Hippocampal formation (tissue), 2 donors: Measurements from ENCODE around the gene OGFOD3.
"Not testable (repeated sequence)": the region's sequence is repeated elsewhere in the genome, so short reads cannot be mapped to it uniquely, and the experiment has no call there.

Experiments used
- DNase-seq, 2 donors: peaks; one replicate each; lab custom pipeline; 2025; lab: John Stamatoyannopoulos, UW

The OGFOD3 gene

DNA sequence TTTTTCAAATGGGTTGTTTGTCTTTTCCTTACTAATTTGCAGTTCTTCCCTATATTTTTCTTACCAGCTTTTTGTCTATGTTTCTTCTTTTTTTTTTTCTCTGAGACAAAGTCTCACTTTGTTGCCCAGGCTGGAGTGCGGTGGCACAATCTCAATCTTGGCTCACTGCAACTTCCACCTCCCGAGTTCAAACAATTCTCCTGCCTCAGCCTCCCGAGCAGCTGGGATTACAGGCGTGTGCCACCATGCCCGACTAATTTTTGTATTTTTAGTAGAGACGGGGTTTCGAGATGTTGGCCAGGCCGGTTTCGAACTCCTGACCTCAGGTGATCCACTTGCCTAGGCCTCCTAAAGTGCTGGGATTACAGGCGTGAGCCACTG lies 45.3 kb downstream of the OGFOD3 start:
- DNase-seq = not testable (repeated sequence)

DNA sequence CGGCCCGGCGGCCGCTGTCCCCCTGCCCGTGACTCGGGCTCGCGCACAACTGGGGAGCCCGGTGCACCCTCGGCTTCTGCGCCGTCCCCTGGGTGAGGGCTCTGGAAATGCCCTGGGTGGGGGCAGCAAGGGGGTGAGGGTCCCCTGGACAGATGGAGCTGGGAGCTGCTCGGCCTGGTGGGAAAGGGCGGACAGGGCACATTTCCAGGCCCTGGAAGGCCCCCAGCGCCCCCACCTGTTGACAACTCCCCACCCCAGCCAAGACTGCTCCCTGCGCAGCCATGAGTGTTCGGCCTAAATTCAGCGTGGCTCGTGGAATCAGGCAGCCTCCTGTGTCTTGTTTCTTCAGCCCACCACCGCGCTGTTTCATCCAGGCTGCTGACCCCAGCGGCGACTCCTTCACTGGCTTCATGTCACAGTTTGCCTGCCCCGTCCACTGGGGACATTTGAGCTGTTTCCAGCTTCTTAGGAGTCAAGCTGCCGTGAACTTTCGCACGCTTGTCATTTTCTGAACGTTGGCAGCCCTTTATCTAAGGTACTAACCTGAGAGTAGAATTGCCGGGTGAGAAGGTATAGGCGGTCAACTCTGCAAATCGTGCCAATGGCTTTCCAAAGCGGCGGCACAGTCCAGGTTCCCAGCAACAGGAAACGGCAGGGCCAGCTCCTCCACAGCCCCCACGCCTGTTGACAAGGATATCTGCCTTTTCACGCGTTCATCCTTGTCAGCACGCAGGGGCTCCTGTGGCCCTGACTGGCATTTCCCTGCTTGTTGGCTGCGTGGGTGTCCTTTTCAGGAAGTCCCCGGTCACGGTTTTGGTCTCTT lies 45.9 kb downstream of the OGFOD3 start:
- no peak for DNase-seq

DNA sequence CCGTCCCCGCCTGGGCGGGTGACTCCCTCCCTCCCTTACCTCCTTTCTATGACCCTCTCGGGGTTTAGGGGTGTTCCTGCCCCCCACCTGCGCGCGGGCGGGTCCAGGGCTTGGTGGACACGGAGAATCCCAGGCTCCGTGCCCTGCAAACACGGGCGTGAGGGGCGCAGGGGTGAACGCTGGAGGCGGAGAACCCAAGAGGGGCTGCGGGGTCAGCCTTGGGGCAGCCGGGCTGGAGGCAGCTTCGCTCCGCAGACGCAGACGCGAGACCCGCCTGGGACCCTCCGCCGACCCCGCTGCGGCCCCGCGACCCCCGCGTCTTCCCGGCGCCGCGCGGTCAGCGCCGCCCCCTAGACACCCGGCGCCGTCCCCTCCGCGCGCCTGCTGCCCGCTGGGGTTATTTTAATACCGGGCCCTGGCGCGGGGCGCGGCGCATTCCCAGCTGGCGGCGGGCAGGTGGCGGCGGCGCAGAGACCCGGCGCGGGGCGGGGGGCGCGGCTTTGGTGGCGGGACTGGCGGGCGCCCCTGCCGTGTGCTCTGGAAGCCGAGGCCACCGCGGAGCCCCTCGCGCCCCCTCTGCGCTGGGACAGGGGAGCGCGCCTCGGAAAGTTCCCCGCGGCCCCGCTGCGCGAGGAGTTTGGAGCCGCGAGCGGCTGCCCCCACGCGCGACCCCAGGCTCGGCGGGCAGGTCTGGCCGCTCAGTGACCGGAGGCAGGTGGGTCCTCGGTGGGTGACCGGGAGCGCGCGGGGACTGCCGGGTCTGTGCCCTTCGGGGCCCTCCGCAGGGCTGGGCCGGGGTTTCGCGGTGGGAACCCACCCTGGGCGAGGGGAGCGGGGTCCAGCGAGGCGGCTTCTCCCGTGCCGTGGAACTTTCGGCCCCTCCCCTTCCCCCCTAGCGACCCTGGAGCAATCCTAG lies 46.8 kb downstream of the OGFOD3 start, which contains the start of gene UTS2R:
Gene UTS2R (plus strand): TSS at position 433 of the 916 bp plus-strand sequence. CDS start 2,560 bp downstream, outside the sequence.
- no peak for DNase-seq

DNA sequence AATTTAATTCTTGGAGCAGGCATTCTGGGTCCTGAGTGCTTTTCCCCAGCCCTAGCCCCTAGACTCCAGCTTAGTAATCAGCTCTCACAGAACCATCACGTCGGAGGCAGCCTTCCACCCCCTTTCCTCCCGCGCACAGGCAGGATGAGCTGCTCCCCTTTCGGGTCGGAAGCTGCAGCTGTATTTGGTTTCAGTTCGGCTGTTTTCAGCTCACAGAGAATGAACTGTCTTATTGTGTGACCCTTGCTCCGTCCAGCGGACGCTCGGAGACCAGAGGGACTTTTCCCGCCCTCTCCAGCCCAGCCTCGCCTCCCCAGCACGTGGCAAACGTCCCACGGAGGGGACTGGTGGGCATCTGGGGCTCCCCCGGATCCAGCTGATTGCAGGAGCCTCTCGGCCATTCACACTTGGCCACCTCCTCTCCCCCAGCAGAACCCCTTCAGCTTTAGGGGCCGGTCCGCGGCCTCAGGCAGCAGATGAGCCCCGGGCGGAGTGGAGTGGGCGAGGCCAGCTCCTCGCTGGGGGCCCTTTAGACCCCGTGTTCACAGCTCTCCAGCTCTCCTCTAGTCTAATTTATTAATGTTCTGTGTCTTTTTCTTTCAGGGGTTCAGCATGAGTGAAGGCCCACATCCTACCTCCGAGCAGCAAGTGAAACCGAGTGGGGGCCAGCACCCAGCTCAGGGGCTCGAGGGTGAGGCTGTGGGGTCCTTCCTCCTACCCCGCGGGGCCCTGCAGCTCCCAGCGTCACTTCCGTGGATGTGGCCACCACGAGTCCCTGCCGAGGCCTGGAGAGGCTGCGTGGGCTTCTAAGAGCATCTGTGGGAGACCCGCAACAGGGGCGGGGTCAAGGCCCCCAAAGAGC lies 47.7 kb downstream of the OGFOD3 start:
- DNase-seq = no peak

- DNase-seq = no peak
Observed at GRCh38 chr17:82369211-82369610, 49.2 kb downstream of the OGFOD3 start.

DNA sequence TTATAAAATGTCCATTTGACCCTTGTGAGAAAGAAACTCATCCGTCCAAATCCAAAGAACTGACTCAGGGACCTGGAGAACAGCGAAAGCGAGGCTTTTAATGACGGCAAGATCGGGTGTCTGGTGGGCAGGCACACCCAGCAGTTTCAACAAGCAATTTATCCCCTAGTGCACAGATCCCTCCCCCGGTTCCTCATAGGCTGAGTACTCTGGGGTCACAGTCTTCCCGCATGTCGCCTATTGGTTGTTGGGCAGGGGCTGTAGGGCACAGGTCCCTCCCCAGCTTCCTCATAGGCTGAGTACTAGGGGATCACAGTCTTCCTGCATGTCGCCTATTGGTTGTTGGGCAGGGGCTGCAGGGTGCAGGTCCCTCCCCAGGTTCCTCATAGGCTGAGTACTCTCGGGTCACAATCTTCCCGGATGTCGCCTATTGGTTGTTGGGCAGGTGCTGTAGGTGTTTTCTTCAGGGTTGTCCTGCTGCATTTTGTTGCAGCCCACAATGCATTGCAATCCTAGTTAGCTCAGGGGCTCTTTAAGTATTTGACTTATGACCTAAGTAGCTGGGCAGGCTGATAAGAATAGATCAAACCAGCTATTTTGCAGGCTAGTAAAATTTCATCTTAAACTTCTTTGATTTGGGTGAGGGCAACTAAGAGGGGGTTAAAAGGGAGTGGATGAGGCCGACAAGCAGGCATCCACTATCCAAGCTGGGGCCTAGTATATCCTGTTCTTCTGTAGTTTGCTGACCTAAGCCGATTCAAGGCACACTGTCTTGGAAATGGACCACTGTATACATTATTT lies 50.5 kb downstream of the OGFOD3 start:
- DNase-seq = no peak

- no peak for DNase-seq
Observed at GRCh38 chr17:82366749-82367148, 51.6 kb downstream of the OGFOD3 start.

- no peak for DNase-seq
Observed at GRCh38 chr17:82365606-82366295, 52.6 kb downstream of the OGFOD3 start.

DNA sequence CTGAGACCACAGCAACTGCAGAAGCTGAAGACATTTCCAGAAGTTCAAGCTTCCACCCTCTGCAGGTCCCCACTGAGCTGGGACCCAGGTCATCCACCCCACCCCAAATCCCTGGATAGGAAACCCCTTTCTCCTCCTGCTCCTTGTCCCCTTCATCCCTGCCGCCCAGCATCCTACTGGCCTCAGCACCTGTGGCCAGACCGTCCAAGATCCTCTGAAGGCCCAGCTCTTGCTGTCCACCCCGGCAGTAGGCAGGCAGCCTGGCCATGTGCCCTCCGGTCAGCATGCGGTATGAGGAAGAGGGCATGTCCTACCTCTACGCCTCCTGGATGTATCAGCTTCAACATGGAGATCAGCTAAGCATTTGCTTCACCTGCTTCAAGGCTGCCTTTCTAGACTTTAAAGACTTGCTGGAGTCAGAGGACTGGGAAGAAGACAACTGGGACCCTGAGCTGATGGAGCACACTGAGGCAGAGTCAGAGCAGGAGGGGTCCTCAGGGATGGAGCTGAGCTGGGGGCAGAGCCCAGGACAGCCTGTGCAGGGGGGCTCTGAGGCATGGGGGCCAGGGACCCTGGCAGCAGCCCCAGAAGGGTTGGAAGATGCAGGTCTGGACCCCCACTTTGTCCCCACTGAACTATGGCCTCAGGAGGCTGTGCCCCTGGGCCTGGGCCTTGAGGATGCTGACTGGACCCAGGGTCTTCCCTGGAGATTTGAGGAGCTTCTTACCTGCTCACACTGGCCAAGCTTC lies 56.3 kb downstream of the OGFOD3 start:
- DNase-seq = no peak

DNA sequence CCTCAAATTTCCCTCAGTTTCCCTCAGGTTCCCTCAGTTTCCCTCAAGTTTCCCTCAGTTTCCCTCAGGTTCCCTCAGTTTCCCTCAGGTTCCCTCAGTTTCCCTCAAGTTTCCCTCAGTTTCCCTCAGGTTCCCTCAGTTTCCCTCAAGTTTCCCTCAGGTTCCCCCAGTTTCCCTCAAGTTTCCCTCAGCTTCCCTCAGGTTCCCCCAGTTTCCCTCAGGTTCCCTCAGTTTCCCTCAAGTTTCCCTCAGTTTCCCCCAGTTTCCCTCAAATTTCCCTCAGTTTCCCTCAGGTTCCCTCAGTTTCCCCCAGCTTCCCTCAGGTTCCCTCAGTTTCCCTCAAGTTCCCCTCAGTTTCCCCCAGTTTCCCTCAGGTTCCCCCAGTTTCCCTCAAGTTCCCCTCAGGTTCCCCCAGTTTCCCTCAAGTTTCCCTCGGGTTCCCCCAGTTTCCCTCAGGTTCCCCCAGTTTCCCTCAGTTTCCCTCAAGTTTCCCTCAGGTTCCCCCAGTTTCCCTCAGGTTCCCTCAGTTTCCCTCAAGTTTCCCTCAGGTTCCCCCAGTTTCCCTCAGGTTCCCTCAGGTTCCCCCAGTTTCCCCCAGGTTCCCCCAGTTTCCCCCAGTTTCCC lies 58.8 kb downstream of the OGFOD3 start:
- not testable (repeated sequence) for DNase-seq

DNA sequence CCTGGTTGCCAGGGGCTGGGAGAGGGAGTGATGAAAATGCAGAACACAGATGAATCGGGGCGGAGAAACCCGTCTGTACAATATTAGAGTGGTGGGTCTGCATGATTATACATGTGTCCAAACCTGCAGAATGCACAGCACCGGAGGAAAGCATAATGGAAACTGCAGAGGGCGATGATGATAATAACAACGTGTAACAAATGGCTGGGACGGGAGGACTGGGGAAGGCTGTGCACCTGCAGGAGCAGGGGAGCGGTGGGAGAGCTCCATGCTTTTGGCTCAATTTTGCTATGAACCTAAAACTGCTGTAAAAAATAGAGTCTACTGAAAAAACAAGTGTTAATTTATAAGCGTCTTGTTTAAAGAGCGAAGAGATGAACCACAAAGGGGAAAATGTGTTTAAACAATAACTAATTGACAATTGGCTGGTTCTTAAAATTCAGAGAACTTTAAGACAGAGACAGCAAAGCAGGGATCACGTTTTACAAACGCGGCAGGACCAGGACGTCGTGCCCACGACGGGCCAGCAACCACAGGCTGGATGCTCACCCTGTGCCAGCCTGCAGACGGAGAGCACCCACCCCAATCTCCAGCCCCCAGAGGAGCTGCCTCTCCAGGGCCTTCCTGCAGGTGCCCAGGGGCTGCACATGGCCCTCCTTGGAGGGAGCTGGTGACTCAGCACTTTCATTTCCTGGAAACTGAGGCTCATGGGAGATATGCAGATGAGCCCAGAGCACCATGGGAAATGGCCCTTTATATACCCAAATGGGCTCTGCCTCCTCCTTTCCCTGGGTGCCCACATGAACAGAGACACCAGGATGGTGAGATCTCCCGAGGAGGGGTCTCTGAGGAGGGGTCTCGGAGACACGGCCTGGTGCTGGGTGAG lies 59.7 kb downstream of the OGFOD3 start, which contains the start of gene TEX19:
Gene TEX19 (plus strand): TSS at position 783 of the 886 bp plus-strand sequence. CDS start 2,904 bp downstream, outside the sequence.
- DNase-seq = no peak

- no peak for DNase-seq
Observed at GRCh38 chr17:82357394-82357793, 61.0 kb downstream of the OGFOD3 start.

DNA sequence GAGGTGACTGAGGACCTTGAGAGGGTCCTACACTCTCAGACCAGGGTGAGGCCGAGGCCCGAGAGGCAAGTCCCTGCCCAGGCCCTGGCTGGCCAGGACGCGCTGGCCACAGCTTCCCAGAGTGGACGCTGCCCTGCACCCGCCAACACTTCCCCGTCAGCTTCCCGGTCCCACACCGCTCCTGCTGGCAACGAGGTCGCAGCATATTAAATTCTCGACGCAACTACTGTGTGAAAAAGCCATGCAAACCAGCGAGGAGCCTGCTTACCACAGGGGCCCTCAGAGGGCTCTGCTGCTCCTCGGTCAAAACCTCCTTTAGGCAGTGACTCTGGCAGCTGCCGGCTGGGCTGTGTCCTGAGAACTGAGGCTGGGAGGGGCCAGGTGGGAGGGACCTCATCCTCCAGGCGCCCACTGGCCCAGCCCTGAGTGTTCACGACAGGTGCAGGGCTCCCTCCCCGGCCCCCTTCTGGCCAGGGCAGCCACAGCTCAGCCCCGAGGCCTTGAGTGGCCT lies 61.5 kb downstream of the OGFOD3 start:
- DNase-seq = no peak

GRCh38 chr17:82355770-82356427 lies 62.5 kb downstream of the OGFOD3 start:
- no peak for DNase-seq

DNA sequence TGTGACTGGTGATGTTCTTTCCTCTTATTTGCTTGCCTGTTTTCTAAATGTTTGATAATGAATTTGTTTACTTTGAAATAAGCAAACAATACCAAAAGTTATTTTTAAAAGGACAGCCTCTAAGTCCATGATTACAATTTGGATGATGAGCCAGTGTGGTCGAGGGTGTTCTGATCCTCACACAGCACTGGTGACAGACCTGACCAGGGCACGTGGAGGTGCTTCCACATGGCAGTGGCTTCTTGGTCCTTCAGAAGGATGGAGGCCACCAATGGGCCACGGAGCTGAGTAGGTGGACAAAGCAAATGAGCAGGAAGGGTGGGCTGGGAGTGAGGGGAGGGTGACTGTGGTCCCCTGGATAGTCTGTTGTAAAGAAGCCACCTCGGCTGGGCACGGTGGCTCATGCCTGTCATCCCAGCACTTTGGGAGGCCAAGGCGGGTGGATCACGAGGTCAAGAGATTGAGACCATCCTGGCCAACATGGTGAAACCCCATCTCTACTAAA lies 63.5 kb downstream of the OGFOD3 start:
- no peak for DNase-seq

- DNase-seq = no peak
Observed at GRCh38 chr17:82353484-82353883, 64.9 kb downstream of the OGFOD3 start.
